GM23338 (cell line): ENCODE results near the gene SAFB.
"Not testable (repeated sequence)": the region's sequence is repeated elsewhere in the genome, so short reads cannot be mapped to it uniquely, and the experiment has no call there.

ENCODE experiments used
- CTCF ChIP-seq, 2 experiments: fragments of 200-600 bp in 1 of 2; sonication (generic) in 1 of 2; conservative IDR thresholded peaks; 2 replicates each; pipeline versions ENCODE4 v1.5.1 to v1.6.1; 2016 to 2017; ENCODE audit warnings: antibody characterized with exemption in 2 of 2, low read depth in 2 of 2, mild to moderate bottlenecking in 2 of 2, moderate library complexity in 1 of 2
- ETS1 ChIP-seq: IDR thresholded peaks from 2 replicates; pipeline ENCODE4 v1.6.1; 2016; ENCODE audit warnings: antibody characterized with exemption
- EZH2 ChIP-seq: fragments of 200-600 bp; sonication (generic); IDR thresholded peaks from one replicate; pipeline ENCODE4 v1.8.0; 2017; ENCODE audit warnings: antibody characterized with exemption, mild to moderate bottlenecking, low read depth; ENCODE audit not compliant: unreplicated experiment
- EZH2phosphoT487 ChIP-seq: fragments of 200-600 bp; sonication (generic); IDR thresholded peaks from one replicate; pipeline ENCODE4 v1.8.1; 2018; ENCODE audit warnings: antibody characterized with exemption; ENCODE audit not compliant: unreplicated experiment
- JUNB ChIP-seq: IDR thresholded peaks from one replicate; pipeline ENCODE4 v1.6.1; 2016; ENCODE audit warnings: antibody characterized with exemption; ENCODE audit not compliant: unreplicated experiment
- POLR2AphosphoS5 ChIP-seq: IDR thresholded peaks from 2 replicates; pipeline ENCODE4 v1.6.1; 2016; ENCODE audit warnings: antibody characterized with exemption, low read depth

DNA sequence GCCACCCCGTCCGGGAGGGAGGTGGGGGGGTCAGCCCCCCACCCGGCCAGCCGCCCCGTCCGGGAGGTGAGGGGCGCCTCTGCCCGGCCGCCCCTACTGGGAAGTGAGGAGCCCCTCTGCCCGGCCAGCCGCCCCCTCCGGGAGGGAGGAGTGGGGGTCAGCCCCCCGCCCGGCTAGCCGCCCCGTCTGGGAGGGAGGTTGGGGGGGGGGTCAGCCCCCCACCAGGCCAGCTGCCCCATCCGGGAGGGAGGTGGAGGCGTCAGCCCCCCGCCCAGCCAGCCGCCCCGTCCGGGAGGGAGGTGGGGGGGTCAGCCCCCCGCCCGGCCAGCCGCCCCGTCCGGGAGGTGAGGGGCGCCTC lies 79.1 kb downstream of the SAFB start:
- not testable (repeated sequence) for TF ChIP-seq CTCF (conservative IDR thresholded peaks at IDR 0.05; ENCODE audit: low read depth in 2 of 2); JUNB; EZH2; POLR2AphosphoS5; ETS1; EZH2phosphoT487
